GM18907 (cell line): Measurements from ENCODE around the gene BMP4.

ENCODE experiments used
- ATAC-seq: cut with Tn5 transposase; IDR thresholded peaks from one replicate; pipeline ENCODE4 v1.9.1; 2021; ENCODE audit warnings: mild to moderate bottlenecking, moderate library complexity; ENCODE audit not compliant: unreplicated experiment

BMP4 gene

GRCh38 chr14:53947094-53947445, 9.6 kb downstream of the BMP4 start:
- ATAC-seq = no peak

GRCh38 chr14:53946404-53947093, 10.1 kb downstream of the BMP4 start:
- no peak for ATAC-seq

- ATAC-seq = no peak
Measured at GRCh38 chr14:53946071-53946403, 10.6 kb downstream of the BMP4 start.

- no peak for ATAC-seq
Measured at GRCh38 chr14:53943751-53944083, 12.9 kb downstream of the BMP4 start.

GRCh38 chr14:53942970-53943750, 13.5 kb downstream of the BMP4 start:
- ATAC-seq = no peak

- ATAC-seq = no peak
Measured at GRCh38 chr14:53938136-53938837, 18.3 kb downstream of the BMP4 start.

- no peak for ATAC-seq
Measured at GRCh38 chr14:53934778-53935414, 21.7 kb downstream of the BMP4 start.

GRCh38 chr14:53932966-53933365, 23.7 kb downstream of the BMP4 start:
- ATAC-seq = no peak

GRCh38 chr14:53929871-53930715, 26.5 kb downstream of the BMP4 start:
- no peak for ATAC-seq

DNA sequence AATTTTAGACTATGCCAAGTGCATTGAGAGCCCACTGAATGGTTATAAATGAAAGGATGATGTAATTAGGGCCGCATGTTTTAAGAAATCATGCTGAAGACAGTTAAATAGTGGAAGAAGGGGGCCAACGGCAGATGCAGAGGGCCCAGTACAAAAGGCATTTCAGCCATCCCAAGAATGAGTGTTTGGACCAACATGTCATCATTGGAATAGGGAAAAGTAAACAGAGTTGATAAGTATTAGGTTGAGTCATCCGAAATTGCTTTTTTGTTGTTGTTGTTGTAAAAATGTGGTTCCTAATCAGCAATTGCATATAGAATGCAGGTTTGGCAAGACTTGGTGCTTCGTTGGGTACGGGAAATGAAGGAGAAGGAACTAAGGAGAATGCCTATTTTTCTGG, 29.5 kb downstream of the BMP4 start:
- ATAC-seq = no peak

DNA sequence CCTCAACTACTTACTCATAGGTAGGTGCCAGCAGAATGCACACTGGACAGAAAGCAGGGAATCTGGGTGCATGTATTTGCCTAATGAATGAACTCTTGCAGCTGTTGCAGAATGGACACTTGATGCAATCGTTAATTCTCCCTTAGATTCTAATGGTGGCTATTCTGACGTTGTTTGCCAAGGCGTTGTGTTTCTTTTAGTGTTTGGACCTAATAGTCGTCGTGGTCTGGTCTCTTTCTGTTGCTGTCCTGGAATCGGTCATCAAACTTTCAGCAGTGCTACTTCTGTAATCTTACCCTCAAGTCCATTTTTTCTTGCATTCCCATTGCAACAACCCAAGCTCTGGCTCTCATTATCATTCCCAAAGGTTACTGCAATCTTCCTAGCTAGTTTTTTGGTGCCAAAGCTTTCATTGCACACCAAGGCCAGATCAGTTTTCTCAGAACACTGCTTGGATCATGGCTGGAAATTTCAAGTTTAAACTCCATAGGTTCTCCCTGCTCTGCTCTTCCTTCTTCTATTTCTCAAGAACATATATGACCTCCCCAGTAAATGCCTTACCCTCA, 31.3 kb downstream of the BMP4 start:
- ATAC-seq = no peak

GRCh38 chr14:53924753-53925152, 31.9 kb downstream of the BMP4 start:
- no peak for ATAC-seq

GRCh38 chr14:53921027-53921426, 35.6 kb downstream of the BMP4 start:
- no peak for ATAC-seq

DNA sequence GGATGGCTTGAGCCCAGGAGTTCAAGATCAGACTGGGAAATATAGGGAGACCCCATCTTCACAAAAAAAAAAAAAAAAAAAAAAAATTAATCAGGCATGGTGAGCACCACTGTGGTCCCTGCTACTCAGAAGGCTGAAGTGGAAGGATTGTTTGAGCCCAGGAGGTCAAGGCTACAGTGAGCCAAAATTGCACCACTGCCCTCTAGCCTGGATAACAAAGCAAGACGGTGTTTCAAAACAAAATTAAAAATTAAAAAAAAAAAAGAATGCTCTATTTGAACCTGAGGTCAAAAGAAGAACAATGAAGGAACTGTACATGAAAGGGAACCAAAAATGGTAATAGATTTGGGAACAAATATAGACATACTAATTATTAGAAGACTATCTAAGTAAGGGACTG, 40.4 kb downstream of the BMP4 start:
- no peak for ATAC-seq

GRCh38 chr14:53915364-53916014, 41.1 kb downstream of the BMP4 start:
- no peak for ATAC-seq

DNA sequence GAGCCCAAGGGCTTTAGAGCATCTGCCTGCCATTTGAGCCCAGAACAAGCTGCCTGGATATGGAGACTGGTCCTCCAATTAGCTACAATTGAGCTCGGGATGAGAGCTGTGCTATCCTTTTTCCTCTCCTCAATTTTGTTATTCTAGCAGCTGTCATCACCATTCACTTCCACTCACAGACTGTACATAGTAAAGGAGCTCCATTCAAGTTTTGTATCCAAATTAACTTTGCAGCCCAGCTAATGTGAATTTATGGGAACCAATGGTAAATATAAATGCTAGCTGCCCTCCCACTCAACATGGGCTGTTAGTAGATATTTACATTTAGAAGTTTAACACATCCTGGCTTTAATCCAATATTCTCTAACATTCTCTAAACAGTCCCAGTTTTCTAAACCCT, 44.6 kb downstream of the BMP4 start:
- no peak for ATAC-seq

DNA sequence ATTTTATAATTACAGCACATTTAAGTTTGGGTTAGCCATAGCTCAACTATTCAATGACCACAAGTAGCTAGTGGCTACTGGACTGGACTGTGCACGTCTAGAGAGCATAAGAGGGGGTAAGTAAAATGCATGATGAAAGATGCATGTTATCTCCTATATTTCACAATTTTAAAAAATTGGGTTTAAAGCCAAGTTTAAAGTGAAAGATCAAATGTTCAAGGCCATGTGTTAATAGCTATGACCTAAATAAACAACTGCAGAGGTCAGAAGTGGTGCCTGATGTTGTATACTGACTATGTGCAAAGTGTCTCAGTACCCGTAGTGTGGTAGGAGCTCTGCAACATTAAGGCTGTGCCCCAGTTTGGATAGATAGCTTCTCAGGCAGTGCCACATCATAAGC, 48.2 kb downstream of the BMP4 start:
- no peak for ATAC-seq

DNA sequence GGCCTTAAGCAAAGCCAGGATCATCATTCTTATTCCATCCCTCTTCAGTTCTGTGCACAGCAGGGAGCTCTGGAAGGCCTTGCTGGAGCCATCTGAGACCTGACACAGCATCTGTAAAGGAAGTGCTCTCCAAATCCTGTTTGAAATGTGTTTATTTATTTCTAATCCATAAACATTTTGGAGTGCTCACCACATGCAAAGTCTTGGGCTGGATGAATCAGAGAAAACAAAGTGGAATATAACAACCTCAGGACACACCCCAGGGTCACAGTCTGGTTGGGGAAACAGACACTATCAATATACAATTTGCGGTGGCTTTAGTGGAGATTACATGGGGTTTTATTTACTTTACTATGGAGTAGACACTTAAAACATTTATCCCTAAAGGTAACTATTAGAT, 54.3 kb downstream of the BMP4 start:
- ATAC-seq = no peak

DNA sequence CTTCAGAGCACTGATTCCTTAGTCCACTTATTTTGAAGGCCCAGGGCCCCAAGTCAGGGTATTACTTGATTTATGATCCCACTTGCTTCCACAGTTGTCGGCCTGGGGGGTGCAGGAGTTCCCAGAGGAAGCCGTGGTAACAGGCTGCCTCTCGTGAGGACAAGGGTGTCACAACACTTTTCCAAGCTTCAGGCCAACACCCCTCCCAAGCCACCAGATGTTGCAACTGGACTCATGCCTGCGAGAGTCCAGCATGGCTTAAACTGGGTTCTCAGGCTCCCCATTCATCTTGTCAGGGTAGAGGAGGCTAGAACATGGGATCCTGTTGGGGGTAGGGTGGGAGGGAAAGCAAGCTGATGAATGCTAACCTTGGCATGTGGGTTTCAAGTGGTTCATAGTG, 56.1 kb downstream of the BMP4 start:
- ATAC-seq = no peak
